K562 (cell line): Measurements from ENCODE around the gene CCDC136. TPM values are rescaled to one million over a fixed set of nuclear protein-coding genes. Genes with fewer than 3 reads are reported as not detected.

Experiments used
- CBFB ChIP-seq: sonication (generic); formaldehyde crosslinking; IDR thresholded peaks from 2 replicates; pipeline ENCODE4 v1.4.0; 2020; ENCODE audit warnings: mild to moderate bottlenecking, missing genetic modification reagents
- FOXJ3 ChIP-seq: sonication (generic); formaldehyde crosslinking; IDR thresholded peaks from 2 replicates; pipeline ENCODE4 v1.4.0; 2020; ENCODE audit warnings: mild to moderate bottlenecking, missing genetic modification reagents
- HNRNPK ChIP-seq: fragments of 200-400 bp; formaldehyde crosslinking; IDR thresholded peaks from one replicate; pipeline ENCODE4 v1.6.1; 2018; ENCODE audit warnings: mild to moderate bottlenecking, low read depth, low read length; ENCODE audit not compliant: poor library complexity, severe bottlenecking
- KDM4B ChIP-seq, 2 experiments: fragments of 450-650 bp in 1 of 2; sonication (generic) in 1 of 2; IDR thresholded peaks; 2 replicates each; pipeline ENCODE4 v1.6.1; 2016 to 2017; ENCODE audit warnings: borderline replicate concordance in 2 of 2, antibody characterized with exemption in 1 of 2, low read depth in 1 of 2, mild to moderate bottlenecking in 1 of 2
- MGA ChIP-seq: fragments of 450-650 bp; IDR thresholded peaks from 2 replicates; pipeline ENCODE4 v1.6.1; 2016; ENCODE audit warnings: mild to moderate bottlenecking, moderate library complexity
- TFAP4 ChIP-seq: sonication (generic); formaldehyde crosslinking; IDR thresholded peaks from 2 replicates; pipeline ENCODE4 v1.8.0; 2022; ENCODE audit warnings: missing genetic modification reagents, mild to moderate bottlenecking, moderate library complexity, borderline replicate concordance
- TGIF2 ChIP-seq: sonication (generic); formaldehyde crosslinking; IDR thresholded peaks from 2 replicates; pipeline ENCODE4 v1.8.1; 2022; ENCODE audit warnings: mild to moderate bottlenecking, missing genetic modification reagents, moderate library complexity
- TOE1 ChIP-seq, 2 experiments: fragments of 450-650 bp in 1 of 2; sonication (generic) in 1 of 2; formaldehyde crosslinking in 1 of 2; IDR thresholded peaks; 2 replicates each; pipeline versions ENCODE4 v1.7.1 to v1.8.0; 2016 to 2022; ENCODE audit warnings: borderline replicate concordance in 2 of 2, mild to moderate bottlenecking in 2 of 2, antibody characterized with exemption in 1 of 2, inconsistent platforms in 1 of 2, low read depth in 1 of 2, missing genetic modification reagents in 1 of 2, moderate library complexity in 1 of 2
- ZNF780A ChIP-seq: fragments of 250-450 bp; sonication (Bioruptor Pico); IDR thresholded peaks from 2 replicates; pipeline ENCODE4 v1.5.0; 2021; ENCODE audit warnings: mild to moderate bottlenecking
- ZSCAN29 ChIP-seq: fragments of 450-650 bp; IDR thresholded peaks from 2 replicates; pipeline ENCODE4 v1.6.1; 2017
- ZSCAN32 ChIP-seq: fragments of 450-650 bp; formaldehyde crosslinking; IDR thresholded peaks from 2 replicates; pipeline ENCODE4 v1.4.0; 2020; ENCODE audit warnings: mild to moderate bottlenecking, moderate library complexity
- polyA plus RNA-seq, 8 experiments: library from polyadenylated mRNA; depleted of rRNA in 4 of 8; stranded (reverse) in 5 of 8; unstranded in 3 of 8; fragments of >200 nt; fragmentation: Nextera tagmentation in 2 of 8; fragmentation: Illumina TruSeq in 1 of 8; extraction: Ambion mirVana in 2 of 8; extraction: Trizol in 1 of 8; gene quantifications; 2 replicates each; pipeline versions ENCODE4 v1.2.1 to v1.2.3, GENCODE V29; 2011 to 2014; ENCODE audit warnings: inconsistent platforms in 1 of 8, missing spikeins in 1 of 8
- total RNA-seq, 7 experiments: library from RNA; depleted of rRNA in 6 of 7; stranded (reverse); fragments of >200 nt in 6 of 7; fragmentation: Illumina TruSeq in 2 of 7; extraction: Trizol in 2 of 7; gene quantifications; 2 replicates each; pipeline versions ENCODE4 v1.2.1 to v1.2.3, GENCODE V29; 2011 to 2021; ENCODE audit warnings: low replicate concordance in 1 of 7
- TF ChIP-seq, protein P1 (sequence below): fragments of 250-450 bp; sonication (Bioruptor Pico); IDR thresholded peaks from 2 replicates; pipeline ENCODE4 v1.8.0; 2021; ENCODE audit warnings: mild to moderate bottlenecking, moderate library complexity

Gene CCDC136
- total and polyA plus RNA-seq, 9 of the 15 experiments (the other 6 are each of a cell fraction or from before 2014, with no cell fraction given), result 2.4 to 40.8 (median 26.5) TPM

DNA sequence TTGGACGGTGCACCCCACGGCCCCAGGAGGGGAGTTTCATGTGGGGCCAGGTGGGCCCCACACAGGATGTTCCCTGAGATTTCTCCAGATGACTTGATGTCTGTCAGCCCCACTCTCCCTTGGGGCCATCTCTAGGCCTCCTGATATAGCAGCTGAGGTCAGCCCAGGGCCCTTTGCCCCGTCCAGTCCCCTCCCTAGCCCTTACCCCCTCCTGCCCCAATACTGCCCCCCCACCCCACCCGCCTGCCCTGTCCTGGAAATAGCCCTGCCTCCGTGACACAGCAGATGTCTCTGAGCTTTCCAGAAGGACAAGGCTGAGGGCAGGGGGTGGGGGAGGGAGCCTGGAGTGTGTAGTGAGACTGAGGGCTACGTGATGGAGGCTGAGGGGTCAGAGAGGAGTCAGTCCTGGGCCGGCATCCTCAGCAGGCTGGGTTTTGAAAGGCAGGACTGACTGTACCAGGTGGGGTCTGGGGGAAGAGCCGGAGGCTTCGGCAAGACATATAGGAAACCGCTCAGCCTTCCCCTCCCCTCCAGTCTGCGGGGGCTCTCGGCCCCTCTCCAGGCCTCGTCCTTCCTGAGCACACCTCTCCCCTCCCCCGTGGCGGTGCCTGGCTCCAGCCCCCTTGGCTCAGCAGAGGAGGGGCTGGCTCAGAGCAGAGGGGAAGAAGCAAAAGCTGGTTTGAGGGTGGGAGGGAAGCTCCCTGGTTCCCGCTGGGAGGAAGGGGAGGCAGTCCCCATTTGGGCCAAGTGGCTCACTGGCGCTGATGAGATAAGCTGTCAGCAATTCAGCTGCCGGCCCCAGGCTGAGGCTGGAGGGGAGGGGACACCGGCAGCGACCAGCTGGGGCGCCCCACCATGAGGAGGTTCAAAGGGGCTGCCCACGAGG is 40.5 kb downstream of the CCDC136 start (continued):
- TF ChIP-seq MGA, result no peak; the same call in 1 of the 2 replicates
- TF ChIP-seq TFAP4 (CRISPR knock-in tag), result peak; percentile 95
- TF ChIP-seq CBFB (CRISPR knock-in tag), result peak; percentile 81; the same call in 1 of the 2 replicates
- no peak for TF ChIP-seq ZSCAN29
- no peak for TF ChIP-seq ZSCAN32 (CRISPR knock-in tag)
- TF ChIP-seq FOXJ3 (CRISPR knock-in tag), result no peak
- peak; percentile 80 for TF ChIP-seq TOE1 (IDR thresholded peaks at IDR 0.05; ENCODE audit: borderline replicate concordance)
- no peak for TF ChIP-seq TOE1 (CRISPR knock-in tag; IDR thresholded peaks at IDR 0.05; ENCODE audit: borderline replicate concordance, low read depth)
- TF ChIP-seq HNRNPK, result no peak
- TF ChIP-seq TGIF2, result no peak
- TF ChIP-seq, protein P1, sequence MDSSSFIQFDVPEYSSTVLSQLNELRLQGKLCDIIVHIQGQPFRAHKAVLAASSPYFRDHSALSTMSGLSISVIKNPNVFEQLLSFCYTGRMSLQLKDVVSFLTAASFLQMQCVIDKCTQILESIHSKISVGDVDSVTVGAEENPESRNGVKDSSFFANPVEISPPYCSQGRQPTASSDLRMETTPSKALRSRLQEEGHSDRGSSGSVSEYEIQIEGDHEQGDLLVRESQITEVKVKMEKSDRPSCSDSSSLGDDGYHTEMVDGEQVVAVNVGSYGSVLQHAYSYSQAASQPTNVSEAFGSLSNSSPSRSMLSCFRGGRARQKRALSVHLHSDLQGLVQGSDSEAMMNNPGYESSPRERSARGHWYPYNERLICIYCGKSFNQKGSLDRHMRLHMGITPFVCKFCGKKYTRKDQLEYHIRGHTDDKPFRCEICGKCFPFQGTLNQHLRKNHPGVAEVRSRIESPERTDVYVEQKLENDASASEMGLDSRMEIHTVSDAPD (CRISPR knock-in tag), result no peak
- TF ChIP-seq ZNF780A, result no peak
- peak in 1 of 2 experiments; percentile 17; a peak in 1 of 4 replicates for TF ChIP-seq KDM4B (IDR thresholded peaks at IDR 0.05; ENCODE audit: borderline replicate concordance in 2 of 2, low read depth in 1 of 2)
